Right ventricle myocardium superior (tissue), 1 donor: Measurements from ENCODE around the gene LTBP1. TPM values are rescaled to one million over a fixed set of nuclear protein-coding genes. Genes with fewer than 3 reads are reported as not detected.
"Not testable (repeated sequence)": the region's sequence is repeated elsewhere in the genome, so short reads cannot be mapped to it uniquely, and the experiment has no call there.

ENCODE experiments used
- ATAC-seq: fragments of 200-7000 bp; cut with Tn5 transposase; one replicate; pipeline ENCODE4 v1.9.1; 2020; ENCODE audit warnings: mild to moderate bottlenecking; ENCODE audit not compliant: poor library complexity
- DNase-seq: peaks from one replicate; pipeline ENCODE4 v3.0.0-alpha.2; 2020
- intact Hi-C: fragments of 100-400 bp; cut with DNase I; formaldehyde crosslinking; loops from one replicate; pipeline ENCODE4 v1.11.2; 2022
- total RNA-seq: library from RNA; stranded (reverse); fragmentation: NEBNext Ultra II Directional; extraction: Animal tissue kit (Norgen Biotek cat#: 25700); gene quantifications from one replicate; pipeline ENCODE4 v1.2.1, GENCODE V29; 2021
- donor health status: DM: no; HTN: yes; CAD: no; lungs with severe emphysema.

Gene LTBP1
- total RNA-seq, 1 donor from 2014 or later = 79.9 TPM

DNA sequence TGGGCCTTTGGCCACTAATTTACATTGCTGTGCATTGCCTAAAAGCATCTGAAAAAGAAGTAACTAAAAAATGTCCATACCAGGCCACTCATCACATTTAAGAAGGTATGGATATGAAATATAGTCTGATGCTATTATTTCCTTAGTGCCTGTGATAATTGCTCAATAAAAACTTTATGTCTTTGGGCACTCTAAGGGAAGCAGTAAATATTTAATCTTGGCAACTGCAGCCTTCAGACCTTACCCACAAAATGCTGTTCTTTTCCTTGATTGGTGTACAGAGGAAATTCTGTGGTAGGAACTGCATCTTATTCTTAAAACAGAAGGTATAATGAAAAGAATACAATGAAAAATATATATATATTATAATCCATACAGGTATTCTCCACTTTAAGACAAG lies 403.9 kb downstream of the LTBP1 start:
- intact Hi-C loops = no loop called here
- DNase-seq (no peak), ATAC-seq (no peak)

DNA sequence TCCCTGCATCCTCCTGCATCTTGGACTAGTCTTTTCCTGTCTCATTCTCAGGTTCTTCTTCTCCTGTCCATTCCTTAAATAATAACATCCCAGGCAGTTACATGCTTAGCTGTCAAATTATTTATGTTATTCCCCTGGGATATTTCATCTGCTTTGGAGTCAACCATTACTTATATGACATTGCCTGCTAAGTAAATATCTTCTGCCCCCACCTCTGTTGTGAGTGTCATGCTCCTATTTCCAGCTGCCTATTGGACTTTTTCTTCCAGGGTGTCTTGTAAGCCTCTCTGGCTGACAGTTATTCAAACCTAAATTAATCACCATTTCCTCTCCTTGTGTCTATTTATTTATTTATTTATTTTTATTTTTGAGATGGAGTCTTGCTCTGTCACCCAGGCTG lies 405.0 kb downstream of the LTBP1 start:
- intact Hi-C loops = no loop called here
- DNase-seq (no peak), ATAC-seq (no peak)

DNA sequence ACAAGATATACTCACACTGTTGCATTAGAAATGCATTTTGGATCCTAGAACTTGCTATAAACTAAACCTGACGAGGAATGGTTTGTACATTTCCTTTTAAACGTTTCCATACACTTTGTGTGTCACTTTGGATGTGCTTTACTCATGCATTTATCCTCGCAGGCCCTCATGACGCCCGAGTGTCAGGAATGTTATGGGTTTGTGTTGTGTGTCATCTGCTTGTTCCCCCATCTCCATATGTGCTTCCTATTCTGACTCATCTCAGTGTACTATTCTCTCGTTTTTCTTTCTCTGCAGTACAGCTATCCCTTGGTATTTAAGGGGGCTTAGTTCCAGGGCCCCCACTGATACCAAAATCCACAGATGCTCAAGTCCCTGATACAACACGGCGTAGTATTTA lies 408.2 kb downstream of the LTBP1 start:
- DNase-seq (no peak), ATAC-seq (no peak)
- intact Hi-C loops = no loop called here

DNA sequence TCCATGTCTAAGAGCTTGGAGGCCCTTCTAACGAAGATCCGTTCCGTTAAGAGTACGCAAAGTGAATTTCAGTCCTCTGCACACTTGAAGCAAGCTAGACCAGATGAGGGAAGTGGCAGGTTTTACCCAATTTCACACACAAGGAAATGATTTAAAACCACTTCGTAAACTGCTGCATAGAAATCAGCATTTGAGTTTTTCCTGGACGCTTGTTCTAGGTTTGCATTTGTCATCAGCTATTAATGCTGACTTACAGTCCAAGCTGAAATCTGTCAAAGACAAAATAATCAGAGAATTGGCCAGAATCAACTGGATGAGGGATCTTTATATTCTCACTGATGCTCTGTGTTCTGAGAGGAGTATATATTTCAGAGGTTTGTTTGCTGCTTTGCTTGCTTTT lies 412.1 kb downstream of the LTBP1 start:
- no peak for DNase-seq
- ATAC-seq = no peak
- intact Hi-C loops = no loop called here

DNA sequence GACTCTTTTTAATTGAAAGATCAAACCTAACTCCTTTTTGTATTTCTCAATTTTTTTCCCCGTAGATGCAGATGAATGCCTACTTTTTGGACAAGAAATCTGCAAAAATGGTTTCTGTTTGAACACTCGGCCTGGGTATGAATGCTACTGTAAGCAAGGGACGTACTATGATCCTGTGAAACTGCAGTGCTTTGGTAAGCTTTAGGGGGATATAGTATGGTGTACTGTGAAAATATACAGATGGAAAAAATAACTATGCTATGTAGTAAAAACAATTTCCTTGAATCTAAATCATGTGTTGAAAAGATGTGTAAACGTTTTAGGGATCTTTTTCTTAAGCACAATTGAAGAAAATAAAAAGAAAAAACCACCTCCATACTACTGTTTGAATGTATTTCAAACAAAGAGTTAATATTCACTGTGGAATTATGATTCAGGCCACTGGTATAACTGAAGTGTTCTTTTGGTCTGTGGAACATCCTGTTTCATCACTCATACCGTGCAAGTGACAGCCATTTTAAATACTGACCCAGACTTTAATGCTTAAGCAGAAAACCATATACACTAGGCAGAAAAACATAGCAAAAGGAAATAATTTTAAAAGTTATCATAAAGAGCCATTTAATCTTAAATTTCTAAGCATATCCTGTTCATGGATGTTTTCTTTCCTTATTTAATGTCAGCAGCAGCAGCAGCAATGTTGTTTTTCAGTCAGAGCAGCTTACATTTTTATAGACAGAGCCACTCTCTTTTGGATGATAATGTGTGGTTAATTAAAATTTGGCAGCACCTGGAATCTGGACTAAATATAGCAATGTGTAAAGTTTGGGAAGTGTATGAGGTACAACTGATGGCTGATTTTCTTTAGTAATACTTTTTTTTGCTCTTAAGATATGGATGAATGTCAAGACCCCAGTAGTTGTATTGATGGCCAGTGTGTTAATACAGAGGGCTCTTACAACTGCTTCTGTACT lies 416.9 kb downstream of the LTBP1 start:
- no peak for DNase-seq
- ATAC-seq = no peak
- intact Hi-C loops = no loop called here

DNA sequence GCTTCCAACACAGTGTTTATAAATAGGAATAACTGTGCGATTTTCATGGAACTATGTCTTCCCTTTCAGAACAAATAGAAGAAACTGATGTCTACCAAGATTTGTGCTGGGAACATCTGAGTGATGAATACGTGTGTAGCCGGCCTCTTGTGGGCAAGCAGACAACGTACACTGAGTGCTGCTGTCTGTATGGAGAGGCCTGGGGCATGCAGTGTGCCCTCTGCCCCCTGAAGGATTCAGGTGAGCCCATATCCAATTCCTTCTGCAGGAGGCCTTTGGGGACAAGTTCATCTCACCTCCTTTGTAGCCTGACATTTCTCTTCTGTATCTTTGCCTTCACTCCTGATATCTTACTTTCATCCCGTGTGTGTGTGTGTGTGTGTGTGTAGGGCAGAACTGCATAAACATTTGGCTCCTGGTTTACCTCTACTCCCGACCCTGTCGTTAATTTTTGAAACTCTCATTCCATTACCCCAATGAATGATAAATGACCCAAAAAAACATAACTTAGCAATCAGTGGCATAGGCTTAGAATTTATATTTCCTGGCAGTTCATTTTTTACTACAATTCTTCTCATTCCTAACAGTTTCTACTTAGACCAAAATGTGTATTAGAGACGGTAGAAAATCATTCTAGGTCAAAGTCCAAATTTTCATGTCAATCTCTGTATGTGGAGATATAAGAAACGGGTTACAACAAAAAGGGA lies 418.7 kb downstream of the LTBP1 start:
- intact Hi-C loops = no loop called here
- ATAC-seq (peak; percentile 35), DNase-seq (no peak)

DNA sequence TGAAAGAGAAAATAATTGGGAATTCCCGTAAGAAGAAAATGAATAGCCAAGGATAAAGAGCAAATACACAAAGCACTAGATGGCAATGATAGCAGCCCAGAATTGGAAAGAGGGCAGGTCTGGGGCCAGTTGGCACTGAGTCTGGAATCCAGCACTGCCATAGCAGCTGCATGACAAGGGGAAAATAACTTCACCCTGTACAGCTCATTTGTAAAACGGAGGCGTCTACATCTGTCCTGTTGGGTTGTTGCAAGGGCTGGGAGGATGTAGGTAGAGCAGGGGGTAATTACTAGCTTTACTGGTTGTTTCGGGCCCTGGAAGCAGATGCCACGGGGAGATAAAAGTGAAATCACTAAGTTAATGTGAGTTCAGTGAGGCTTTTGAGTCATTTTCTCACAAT lies 419.7 kb downstream of the LTBP1 start:
- intact Hi-C loops = no loop called here
- DNase-seq = peak; percentile 61
- ATAC-seq = peak; percentile 93

DNA sequence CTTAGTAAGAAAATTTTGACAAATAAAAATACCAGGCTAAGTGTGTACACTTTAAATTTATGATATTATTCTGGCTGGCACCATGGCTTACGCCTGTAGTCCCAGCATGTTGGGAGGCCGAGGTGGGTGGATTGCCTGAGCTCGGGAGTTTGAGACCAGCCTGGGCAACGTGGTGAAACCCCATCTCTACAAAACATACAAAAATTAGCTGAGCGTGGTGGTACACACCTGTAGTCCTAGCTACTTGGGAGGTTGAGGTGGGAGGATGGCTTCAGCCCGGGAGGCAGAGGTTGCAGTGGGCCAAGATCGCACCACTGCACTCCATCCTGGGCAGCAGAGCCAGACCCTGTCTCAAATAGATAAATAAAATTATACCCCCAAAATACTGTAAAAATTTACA lies 421.8 kb downstream of the LTBP1 start:
- DNase-seq, intact Hi-C loops, ATAC-seq: not testable (repeated sequence)

DNA sequence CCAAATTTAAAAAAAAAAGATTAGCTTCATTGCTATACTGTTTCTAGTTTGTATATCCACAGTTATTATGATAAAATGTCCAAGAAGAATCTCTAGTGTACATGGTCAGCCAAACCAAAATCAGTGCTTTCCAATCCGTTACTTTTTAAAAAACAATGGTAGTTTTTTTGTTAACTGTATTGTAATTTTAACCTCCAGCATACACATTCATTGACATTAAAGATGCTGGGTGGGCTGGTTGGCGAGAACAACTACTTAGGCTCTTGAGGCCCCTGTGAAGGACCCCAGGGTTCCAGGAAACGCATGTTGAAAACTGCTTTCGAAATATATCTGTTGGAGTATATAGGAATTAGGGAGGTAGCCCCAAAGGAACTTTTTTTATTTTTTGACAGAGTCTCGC lies 422.4 kb downstream of the LTBP1 start:
- intact Hi-C loops = no loop called here

DNA sequence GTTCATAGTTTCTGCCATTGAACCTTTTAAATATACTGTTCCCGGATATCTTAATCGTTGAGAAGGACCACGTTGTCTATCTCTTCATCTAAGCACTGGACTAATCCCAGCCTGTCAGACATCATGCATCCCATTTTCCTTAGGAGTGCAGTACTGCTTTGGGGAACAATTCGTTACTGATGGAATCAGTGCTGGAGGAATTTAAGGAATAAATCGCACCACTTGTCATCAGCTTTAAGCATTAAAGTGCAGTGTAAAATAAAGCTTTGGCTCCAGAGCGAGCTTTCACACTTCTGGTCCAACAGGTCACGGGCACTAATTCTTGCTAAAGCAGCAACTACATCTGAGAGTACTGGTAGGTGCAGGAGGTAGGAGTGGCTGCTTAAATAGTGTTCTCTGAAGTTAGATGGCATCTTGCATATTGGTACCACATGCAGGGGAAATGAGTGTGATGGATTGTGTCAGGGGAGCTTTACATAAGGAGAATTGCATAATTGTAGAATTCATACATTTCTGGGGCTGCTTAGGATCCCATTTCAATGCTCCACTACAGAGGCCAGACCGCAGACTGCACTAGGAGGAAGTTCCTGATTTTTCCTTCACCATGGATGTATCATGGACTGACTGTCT lies 424.0 kb downstream of the LTBP1 start:
- no peak for ATAC-seq
- intact Hi-C loops = loop anchor here (10.0 kb wide), 2 partner anchors 336 to 596 kb away; no protein-coding TSS in a partner anchor
- DNase-seq = no peak

More for the DNA sequence above, 422.4 kb downstream of the LTBP1 start:
- ATAC-seq = no peak
- DNase-seq = no peak

DNA sequence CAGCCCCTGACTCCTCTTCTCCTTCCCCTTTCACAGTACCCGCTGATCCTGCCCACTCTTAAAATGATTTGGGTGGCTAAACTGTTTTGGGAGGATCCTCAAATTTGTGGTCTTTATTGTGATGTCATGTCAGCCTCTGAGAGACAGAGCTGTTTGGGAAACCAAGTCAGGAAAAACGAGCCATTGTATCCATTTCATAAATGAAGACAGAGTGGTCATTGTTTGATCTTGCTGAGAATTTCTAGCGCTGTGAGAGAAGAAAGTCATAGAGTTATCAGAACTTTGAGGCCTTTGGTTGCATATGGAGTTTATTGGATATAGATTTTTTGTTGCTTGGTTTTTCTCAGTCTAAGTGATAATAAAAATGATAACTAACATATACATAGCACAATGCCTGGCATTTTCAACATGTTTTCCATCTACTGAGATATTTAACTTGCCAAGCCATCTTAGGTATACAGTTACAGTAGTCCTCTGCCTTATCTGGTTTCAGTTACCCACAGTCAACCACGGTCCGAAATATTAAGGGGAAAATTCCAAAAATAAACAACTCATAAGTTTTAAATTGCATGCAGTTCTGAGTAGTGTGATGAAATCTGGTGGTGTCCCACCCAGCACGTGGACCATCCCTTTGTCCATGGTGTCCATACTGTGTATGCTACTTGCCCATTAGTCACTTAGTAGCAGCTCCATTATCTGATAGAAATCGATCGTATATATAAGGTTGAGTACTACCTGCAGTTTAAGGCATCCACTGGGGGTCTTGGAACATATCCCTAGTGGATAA lies 424.7 kb downstream of the LTBP1 start:
- intact Hi-C loops = loop anchor here (10.0 kb wide), 2 partner anchors 337 to 597 kb away; no protein-coding TSS in a partner anchor
- ATAC-seq (no peak), DNase-seq (no peak)

DNA sequence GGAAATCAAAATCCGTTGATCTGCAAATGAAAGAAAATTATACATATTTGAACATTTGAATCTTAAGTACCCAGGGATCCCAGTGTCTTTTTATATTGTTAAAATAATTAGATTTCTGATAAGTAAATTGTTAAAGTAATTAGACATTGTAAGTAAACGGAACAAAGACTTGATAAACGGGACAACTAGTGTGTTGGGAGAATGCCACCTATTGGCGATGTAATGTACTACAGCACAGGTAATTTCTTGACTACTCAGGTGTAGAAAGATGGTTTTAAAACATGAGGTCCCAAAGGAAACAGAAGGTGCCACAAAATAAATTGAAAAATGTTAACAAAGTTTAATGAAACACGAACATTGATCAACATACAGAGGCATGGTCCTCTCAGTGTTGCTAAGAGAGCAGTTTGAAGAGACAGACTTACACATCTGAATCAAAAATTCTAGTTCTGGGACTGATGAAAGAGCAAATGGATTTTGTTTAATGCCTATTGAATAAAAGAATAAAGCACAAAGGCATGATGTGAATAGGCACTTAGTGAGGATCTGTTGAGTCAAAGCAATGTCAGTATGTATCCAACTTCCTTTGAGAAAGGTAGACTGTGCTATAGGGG lies 426.3 kb downstream of the LTBP1 start:
- DNase-seq (no peak), ATAC-seq (no peak)
- intact Hi-C loops = loop anchor here (10.0 kb wide), 2 partner anchors 338 to 598 kb away; no protein-coding TSS in a partner anchor

DNA sequence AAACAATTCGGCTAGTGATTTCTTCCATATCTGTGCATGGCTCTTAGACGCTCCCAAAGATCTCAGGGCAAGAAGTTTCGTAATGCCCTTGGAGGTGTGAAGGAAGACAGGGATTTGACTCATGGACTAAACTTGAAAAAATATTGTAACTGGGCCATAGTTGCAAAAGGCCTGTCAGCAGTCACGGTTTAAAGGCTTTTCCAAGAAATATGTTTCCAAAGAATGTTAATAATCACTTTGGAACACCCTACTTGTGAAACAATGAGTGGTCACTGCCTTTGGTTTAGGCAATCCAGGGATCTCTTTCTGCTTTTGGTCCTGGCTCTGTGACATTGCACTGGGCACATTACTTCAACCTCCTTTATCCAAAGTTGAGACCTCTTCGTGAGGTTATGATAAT lies 427.2 kb downstream of the LTBP1 start:
- DNase-seq (no peak), ATAC-seq (peak; percentile 73)
- intact Hi-C loops = loop anchor here (10.0 kb wide), 2 partner anchors 339 to 599 kb away; no protein-coding TSS in a partner anchor

DNA sequence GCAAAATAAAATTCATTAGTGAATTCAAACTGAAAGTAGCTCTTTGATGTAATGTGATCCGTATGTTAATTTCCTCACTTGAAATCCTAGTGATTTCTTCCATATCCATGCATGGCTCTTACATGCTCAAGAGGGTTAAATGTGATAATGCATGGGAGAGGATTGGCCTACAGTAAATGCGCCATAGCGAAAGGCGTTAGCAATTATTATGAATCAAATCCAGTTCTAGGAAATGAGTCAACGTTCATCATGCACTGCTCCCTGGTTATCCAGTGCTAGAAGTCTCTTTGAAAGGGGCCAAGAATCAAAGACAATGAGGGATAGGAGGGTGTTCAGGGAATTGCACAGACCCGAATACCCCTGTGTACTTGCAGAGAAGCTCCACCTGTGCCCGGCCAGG lies 428.3 kb downstream of the LTBP1 start:
- intact Hi-C loops = loop anchor here (10.0 kb wide), 2 partner anchors 340 to 600 kb away; no protein-coding TSS in a partner anchor
- ATAC-seq (no peak), DNase-seq (no peak)

DNA sequence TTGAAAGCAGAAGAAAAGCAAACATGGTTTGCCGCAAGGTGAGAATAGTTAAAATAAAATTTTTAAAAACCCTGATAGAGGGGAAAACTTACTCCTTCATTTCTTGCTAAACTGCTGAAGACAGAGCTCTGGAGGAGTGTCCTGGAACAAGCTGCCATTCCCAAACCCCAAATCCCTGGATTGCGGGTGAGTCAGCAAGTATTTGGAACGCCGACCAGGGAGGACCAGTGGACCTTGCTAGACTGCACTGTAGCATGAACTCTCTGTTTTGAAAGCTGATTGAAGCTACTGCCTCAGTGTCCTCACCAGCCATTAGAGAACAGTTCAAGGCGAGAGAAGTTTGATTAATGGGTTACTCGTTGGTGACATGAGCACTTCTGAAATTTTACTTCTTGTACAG lies 430.3 kb downstream of the LTBP1 start:
- DNase-seq (peak; percentile 66), ATAC-seq (peak; percentile 54)
- intact Hi-C loops = loop anchor here (10.0 kb wide), 2 partner anchors 342 to 602 kb away; no protein-coding TSS in a partner anchor

DNA sequence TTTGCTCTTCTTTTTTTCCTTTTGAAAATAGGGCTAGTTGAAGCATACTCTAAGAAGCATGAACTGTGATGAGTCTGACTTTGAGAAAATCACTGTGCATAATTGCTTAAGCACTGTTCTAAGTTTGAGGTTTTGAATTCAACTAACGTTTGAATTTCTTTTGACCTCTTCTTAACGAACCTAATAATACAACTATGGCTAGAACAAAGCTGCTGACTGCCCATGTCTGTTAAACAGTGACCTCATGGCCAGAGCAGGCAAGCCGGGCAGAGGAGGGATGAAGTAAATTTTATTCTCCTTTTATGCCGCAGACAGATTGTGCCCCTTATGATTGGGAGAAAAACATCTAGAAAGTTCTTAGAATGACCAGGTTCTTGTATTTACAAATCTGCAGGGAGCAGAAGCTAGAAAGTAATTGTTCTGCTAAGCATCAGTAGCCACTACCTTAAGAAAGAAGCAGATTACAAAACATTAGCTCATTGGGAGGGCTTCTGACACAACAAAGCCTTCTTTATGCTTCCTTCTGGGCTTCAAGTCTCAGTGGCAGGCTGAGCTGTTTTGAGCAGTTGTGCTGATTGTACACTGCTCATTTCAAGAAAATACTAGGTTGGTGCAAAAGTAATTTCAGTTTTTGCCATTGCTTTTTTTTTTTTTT lies 431.9 kb downstream of the LTBP1 start:
- no peak for DNase-seq
- intact Hi-C loops = loop anchor here (10.0 kb wide), 2 partner anchors 344 to 604 kb away; no protein-coding TSS in a partner anchor
- ATAC-seq = peak; percentile 68

DNA sequence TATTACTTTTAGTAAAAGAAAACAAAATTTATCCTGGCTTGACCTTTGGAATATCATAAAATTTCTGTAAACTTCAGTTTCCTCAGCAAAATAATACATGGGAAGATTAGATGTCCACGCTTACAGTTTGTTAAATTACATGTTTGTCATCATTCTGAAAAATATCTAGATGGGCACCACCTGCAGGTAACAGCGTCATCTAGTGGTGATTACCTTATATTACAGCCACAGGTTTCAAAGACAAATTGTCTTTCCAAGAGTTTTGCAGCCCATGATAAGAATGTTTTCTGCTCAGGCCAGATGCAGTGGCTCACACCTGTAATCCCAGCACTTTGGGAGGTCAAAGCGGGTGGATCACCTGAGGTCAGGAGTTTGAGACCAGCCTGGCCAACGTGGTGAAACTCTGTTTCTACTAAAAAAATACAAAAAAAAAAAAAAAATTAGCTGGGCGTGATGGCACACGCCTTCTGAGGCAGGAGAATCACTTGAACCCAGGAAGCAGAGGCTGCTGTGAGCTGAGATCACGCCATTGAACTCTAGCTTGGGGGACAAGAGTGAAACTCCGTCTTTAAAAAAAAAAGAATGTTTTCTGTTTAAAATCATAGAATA lies 433.4 kb downstream of the LTBP1 start:
- ATAC-seq = no peak
- no peak for DNase-seq
- intact Hi-C loops = no loop called here
